CD14-positive monocyte (primary cell): Measurements from ENCODE around the gene ACSM4. TPM values are rescaled to one million over a fixed set of nuclear protein-coding genes. Genes with fewer than 3 reads are reported as not detected.
"Not testable (repeated sequence)": the region's sequence is repeated elsewhere in the genome, so short reads cannot be mapped to it uniquely, and the experiment has no call there.

Experiments used
- DNase-seq, 3 donors: peaks; one replicate each; pipeline ENCODE4 v3.0.0-alpha.2; 2011 to 2022
- H2AFZ ChIP-seq: 2 replicates; pipeline ENCODE4 v1.6.0; 2012; ENCODE audit warnings: mild to moderate bottlenecking, low read depth, low read length, inconsistent platforms; ENCODE audit not compliant: insufficient read depth, poor library complexity, severe bottlenecking
- H3K27ac ChIP-seq, 2 donors: 1 replicate in 1 of 2; 2 replicates in 1 of 2; pipeline ENCODE4 v1.5.1; 2012 to 2013; ENCODE audit warnings: low read length in 2 of 2, control low read depth in 1 of 2, inconsistent platforms in 1 of 2, low read depth in 1 of 2, mild to moderate bottlenecking in 1 of 2
- H3K27me3 ChIP-seq, 2 donors: one replicate each; pipeline versions ENCODE4 v1.6.0 to v1.6.1; 2011 to 2013; ENCODE audit warnings: low read length in 2 of 2; ENCODE audit not compliant: control insufficient read depth in 2 of 2, insufficient read depth in 2 of 2
- H3K36me3 ChIP-seq, 2 donors: replicated peaks in 1 of 2; 1 replicate in 1 of 2; 2 replicates in 1 of 2; pipeline versions ENCODE4 v1.5.1 to v1.6.1; 2012 to 2013; ENCODE audit warnings: low read length in 2 of 2, control low read depth in 1 of 2, inconsistent platforms in 1 of 2, mild to moderate bottlenecking in 1 of 2; ENCODE audit not compliant: insufficient read depth in 2 of 2, control insufficient read depth in 1 of 2
- H3K4me1 ChIP-seq, 2 donors: 1 replicate in 1 of 2; 2 replicates in 1 of 2; pipeline versions ENCODE4 v1.5.1 to v1.6.1; 2012 to 2013; ENCODE audit warnings: low read length in 2 of 2, control low read depth in 1 of 2, inconsistent platforms in 1 of 2, mild to moderate bottlenecking in 1 of 2, moderate library complexity in 1 of 2; ENCODE audit not compliant: insufficient read depth in 2 of 2, control insufficient read depth in 1 of 2
- H3K4me2 ChIP-seq: replicated peaks from 2 replicates; pipeline ENCODE3; 2012; ENCODE audit warnings: low read length, moderate library complexity, mild to moderate bottlenecking; ENCODE audit not compliant: poor library complexity, severe bottlenecking; ENCODE audit errors: extremely low read depth
- H3K4me3 ChIP-seq, 3 experiments: fragments of 200-600 bp in 1 of 3; sonication (generic) in 1 of 3; replicated peaks in 1 of 3; 1 replicate in 2 of 3; 2 replicates in 1 of 3; pipeline ENCODE4 v1.5.1; 2011 to 2013; ENCODE audit warnings: low read length in 3 of 3, mild to moderate bottlenecking in 3 of 3, control low read depth in 2 of 3, low read depth in 2 of 3, inconsistent platforms in 1 of 3, moderate library complexity in 1 of 3
- H3K79me2 ChIP-seq: 2 replicates; pipeline ENCODE4 v1.6.0; 2012; ENCODE audit warnings: mild to moderate bottlenecking, control low read depth, inconsistent platforms, low read length, moderate library complexity; ENCODE audit not compliant: insufficient read depth
- H3K9ac ChIP-seq: 2 replicates; pipeline ENCODE4 v1.6.0; 2017; ENCODE audit warnings: low read length, mild to moderate bottlenecking; ENCODE audit not compliant: insufficient read depth, poor library complexity, severe bottlenecking
- H3K9me3 ChIP-seq, 2 donors: replicated peaks in 1 of 2; 1 replicate in 1 of 2; 2 replicates in 1 of 2; pipeline versions ENCODE4 v1.5.1 to v1.6.1; 2012 to 2013; ENCODE audit warnings: low read length in 2 of 2, control low read depth in 1 of 2; ENCODE audit not compliant: control insufficient read depth in 1 of 2, insufficient read depth in 1 of 2
- H4K20me1 ChIP-seq: 2 replicates; pipeline ENCODE4 v1.6.0; 2012; ENCODE audit warnings: mild to moderate bottlenecking, low read length, control low read depth, moderate library complexity; ENCODE audit not compliant: insufficient read depth
- H3K27ac Mint-ChIP-seq, 7 donors: one replicate each; pipeline ENCODE4 v1.8.0; 2020; ENCODE audit warnings: mild to moderate bottlenecking in 7 of 7, mixed read lengths in 7 of 7, moderate library complexity in 6 of 7, inconsistent platforms in 2 of 7
- H3K27me3 Mint-ChIP-seq, 3 donors: one replicate each; pipeline ENCODE4 v1.8.0; 2021 to 2022; ENCODE audit warnings: low read depth in 3 of 3, mild to moderate bottlenecking in 3 of 3, mixed read lengths in 3 of 3, moderate library complexity in 3 of 3, inconsistent platforms in 1 of 3
- H3K36me3 Mint-ChIP-seq, 2 donors: one replicate each; pipeline ENCODE4 v1.8.0; 2020; ENCODE audit warnings: mixed read lengths in 2 of 2, inconsistent platforms in 1 of 2, mild to moderate bottlenecking in 1 of 2
- H3K4me1 Mint-ChIP-seq: one replicate; pipeline ENCODE4 v1.8.0; 2020; ENCODE audit warnings: mild to moderate bottlenecking, mixed read lengths
- H3K4me3 Mint-ChIP-seq, 2 donors: one replicate each; pipeline ENCODE4 v1.8.0; 2020; ENCODE audit warnings: mild to moderate bottlenecking in 2 of 2, mixed read lengths in 2 of 2, moderate library complexity in 1 of 2
- H3K9me3 Mint-ChIP-seq, 7 donors: one replicate each; pipeline ENCODE4 v1.8.0; 2020 to 2022; ENCODE audit warnings: mixed read lengths in 7 of 7, mild to moderate bottlenecking in 6 of 7, moderate library complexity in 6 of 7, inconsistent platforms in 2 of 7
- WGBS: methylation state at CpG from one replicate; pipeline ENCODE4 v1.1.5; 2013; ENCODE audit warnings: missing lambda C conversion rate; ENCODE audit not compliant: insufficient coverage; 5-methylcytosine and 5-hydroxymethylcytosine counted together
- intact Hi-C, 2 donors: fragments of 100-400 bp; cut with micrococcal nuclease; formaldehyde crosslinking; loops; one replicate each; pipeline versions ENCODE4 v1.15.0 to v1.15.1; 2023
- polyA plus RNA-seq, 3 donors: library from polyadenylated mRNA; depleted of rRNA in 1 of 3; unstranded in 2 of 3; stranded (reverse) in 1 of 3; fragments of 300-500 nt in 2 of 3; fragments of >200 nt in 1 of 3; fragmentation: Illumina TruSeq in 2 of 3; gene quantifications; 1 replicate in 2 of 3; 2 replicates in 1 of 3; pipeline ENCODE4 v1.2.3, GENCODE V29; 2012 to 2021
- TF ChIP-seq, protein P1 (sequence below): fragments of 200-600 bp; IDR thresholded peaks from one replicate; pipeline ENCODE4 v1.8.0; 2022; ENCODE audit warnings: antibody characterized with exemption, mild to moderate bottlenecking

ACSM4 gene
- polyA plus RNA-seq, 3 donors, result not detected

DNA sequence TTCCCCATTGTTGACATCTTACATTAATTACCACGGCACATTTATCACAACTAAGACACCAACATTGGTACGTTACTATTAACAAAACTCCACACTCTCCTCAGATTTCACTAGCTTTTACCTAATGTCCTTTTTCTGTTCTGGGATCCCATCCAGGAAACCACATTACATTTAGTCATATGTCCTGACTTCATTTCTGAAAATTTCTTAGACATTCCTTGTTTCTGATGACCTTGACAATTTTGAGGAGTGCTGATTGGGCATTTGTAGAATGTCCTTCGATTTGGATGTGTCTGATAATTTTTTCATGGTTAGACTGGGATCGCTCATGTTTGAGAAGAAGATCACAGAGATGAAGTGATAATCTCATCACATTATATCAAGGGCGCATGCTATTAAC is 34.6 kb upstream of the ACSM4 start:
- no peak overlapping the region for H3K4me2 ChIP-seq
- no peak overlapping the region for H3K9ac ChIP-seq
- H3K9me3 ChIP-seq, result no peaks in the 10 kb centered on the region
- no peaks in the 10 kb centered on the region for H3K4me1 ChIP-seq
- DNase-seq, result no peak
- H2AFZ ChIP-seq, result no peak overlapping the region
- H3K27me3 Mint-ChIP-seq, result peaks cover 0 to 2% (median 0%) of the 10 kb centered on the region in 3 donors
- WGBS, result 100% methylated on average over 3 of the region's 5 CpGs
- H3K79me2 ChIP-seq, result no peaks in the 10 kb centered on the region
- H4K20me1 ChIP-seq, result no peaks in the 10 kb centered on the region
- no peaks in the 10 kb centered on the region for H3K36me3 Mint-ChIP-seq
- no peak overlapping the region for H3K27ac Mint-ChIP-seq
- H3K4me3 Mint-ChIP-seq, result no peak overlapping the region
- intact Hi-C loops, result no loop called here
- H3K36me3 ChIP-seq, result no peaks in the 10 kb centered on the region
- no peak overlapping the region for H3K4me3 ChIP-seq
- H3K27me3 ChIP-seq, result no peaks in the 10 kb centered on the region
- TF ChIP-seq, protein P1, sequence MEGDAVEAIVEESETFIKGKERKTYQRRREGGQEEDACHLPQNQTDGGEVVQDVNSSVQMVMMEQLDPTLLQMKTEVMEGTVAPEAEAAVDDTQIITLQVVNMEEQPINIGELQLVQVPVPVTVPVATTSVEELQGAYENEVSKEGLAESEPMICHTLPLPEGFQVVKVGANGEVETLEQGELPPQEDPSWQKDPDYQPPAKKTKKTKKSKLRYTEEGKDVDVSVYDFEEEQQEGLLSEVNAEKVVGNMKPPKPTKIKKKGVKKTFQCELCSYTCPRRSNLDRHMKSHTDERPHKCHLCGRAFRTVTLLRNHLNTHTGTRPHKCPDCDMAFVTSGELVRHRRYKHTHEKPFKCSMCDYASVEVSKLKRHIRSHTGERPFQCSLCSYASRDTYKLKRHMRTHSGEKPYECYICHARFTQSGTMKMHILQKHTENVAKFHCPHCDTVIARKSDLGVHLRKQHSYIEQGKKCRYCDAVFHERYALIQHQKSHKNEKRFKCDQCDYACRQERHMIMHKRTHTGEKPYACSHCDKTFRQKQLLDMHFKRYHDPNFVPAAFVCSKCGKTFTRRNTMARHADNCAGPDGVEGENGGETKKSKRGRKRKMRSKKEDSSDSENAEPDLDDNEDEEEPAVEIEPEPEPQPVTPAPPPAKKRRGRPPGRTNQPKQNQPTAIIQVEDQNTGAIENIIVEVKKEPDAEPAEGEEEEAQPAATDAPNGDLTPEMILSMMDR, result no peak
- H3K4me1 Mint-ChIP-seq, result no peaks in the 10 kb centered on the region
- no peaks in the 10 kb centered on the region for H3K9me3 Mint-ChIP-seq
- no peak overlapping the region for H3K27ac ChIP-seq

- no peak for DNase-seq
- H3K4me2 ChIP-seq, result no peak overlapping the region
- H4K20me1 ChIP-seq, result no peaks in the 10 kb centered on the region
- intact Hi-C loops, result no loop called here
- no peaks in the 10 kb centered on the region for H3K9me3 ChIP-seq
- H3K36me3 Mint-ChIP-seq, result no peaks in the 10 kb centered on the region
- no peak overlapping the region for H3K4me3 ChIP-seq
- H3K4me1 Mint-ChIP-seq, result no peaks in the 10 kb centered on the region
- no peak overlapping the region for H3K4me3 Mint-ChIP-seq
- no peak overlapping the region for H3K27ac ChIP-seq
- no peak overlapping the region for H3K9ac ChIP-seq
- no peaks in the 10 kb centered on the region for H3K27me3 ChIP-seq
- TF ChIP-seq, protein P1, result no peak
- H3K79me2 ChIP-seq, result no peaks in the 10 kb centered on the region
- WGBS, result 100% methylated on average over 1 of the region's 5 CpGs
- no peaks in the 10 kb centered on the region for H3K4me1 ChIP-seq
- no peak overlapping the region for H3K27ac Mint-ChIP-seq
- no peaks in the 10 kb centered on the region for H3K36me3 ChIP-seq
- H3K27me3 Mint-ChIP-seq, result peaks cover 0 to 2% (median 0%) of the 10 kb centered on the region in 3 donors
- peaks cover 0 to 2% (median 0%) of the 10 kb centered on the region in 7 donors for H3K9me3 Mint-ChIP-seq
- H2AFZ ChIP-seq, result no peak overlapping the region
Measured at GRCh38 chr12:7271893-7272514, 31.9 kb upstream of the ACSM4 start.

DNA sequence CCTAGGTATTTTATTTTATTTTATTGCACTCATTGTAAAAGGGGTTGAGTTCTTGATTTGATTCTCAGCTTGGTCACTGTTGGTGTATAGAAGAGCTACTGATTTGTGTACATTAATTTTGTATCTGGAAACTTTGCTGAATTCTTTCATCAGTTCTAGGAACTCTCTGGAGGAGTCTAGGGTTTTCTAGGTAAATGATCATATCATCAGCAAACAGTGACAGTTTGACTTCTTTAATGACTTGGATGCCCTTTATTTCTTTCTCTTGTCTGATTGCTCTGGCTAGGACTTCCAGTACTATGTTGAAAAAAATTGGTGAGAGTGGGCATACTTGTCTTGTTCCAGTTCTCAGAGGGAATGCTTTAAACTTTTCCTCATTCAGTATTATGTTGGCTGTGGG is 28.4 kb upstream of the ACSM4 start:
- intact Hi-C loops, H3K79me2 ChIP-seq, DNase-seq, H3K9me3 Mint-ChIP-seq, H3K36me3 ChIP-seq, H3K27ac Mint-ChIP-seq, H3K36me3 Mint-ChIP-seq, H3K27me3 ChIP-seq, H3K9me3 ChIP-seq, H3K27me3 Mint-ChIP-seq, H3K4me1 Mint-ChIP-seq, H2AFZ ChIP-seq, H3K4me1 ChIP-seq, H3K9ac ChIP-seq, H3K4me3 Mint-ChIP-seq, H3K4me2 ChIP-seq, H3K4me3 ChIP-seq, H3K27ac ChIP-seq, H4K20me1 ChIP-seq: not testable (repeated sequence)
